Caco-2 (cell line): ENCODE measurements around the gene SIGLEC9. TPM values are rescaled to one million over a fixed set of nuclear protein-coding genes. Genes with fewer than 3 reads are reported as not detected.

ENCODE experiments used
- BruUV-seq: library from RNA; stranded (reverse); fragments of 400-500 nt; replicated peaks from 2 replicates; lab custom pipeline; 2021; lab: Mats Ljungman, UMichigan
- CTCF ChIA-PET: fragments of 300-600 bp; sonication (Branson Sonifier 250); formaldehyde crosslinking; loops from one replicate; lab custom pipeline; 2022; ENCODE audit warnings: antibody characterized with exemption; lab: Charles Lee
- POLR2A ChIA-PET: fragments of 300-600 bp; sonication (Branson Sonifier 250); formaldehyde crosslinking; loops from one replicate; lab custom pipeline; 2022; ENCODE audit warnings: antibody characterized with exemption; lab: Charles Lee
- DNase-seq, 2 experiments: peaks; one replicate each; pipeline versions ENCODE4 v3.0.0 to v3.0.0-alpha.2; 2020 to 2022
- H3K27me3 ChIP-seq: replicated peaks from 2 replicates; pipeline ENCODE4 v1.6.0; 2011; ENCODE audit warnings: low read length; ENCODE audit not compliant: control insufficient read depth, insufficient read depth
- H3K36me3 ChIP-seq: 2 replicates; pipeline ENCODE4 v1.5.1; 2011; ENCODE audit warnings: low read length; ENCODE audit not compliant: control insufficient read depth, insufficient read depth
- H3K4me1 ChIP-seq: fragments of 250-450 bp; sonication (Bioruptor Pico); 2 replicates; pipeline ENCODE4 v1.5.1; 2020; ENCODE audit warnings: mild to moderate bottlenecking
- H3K4me3 ChIP-seq: 2 replicates; pipeline ENCODE4 v1.5.1; 2011; ENCODE audit warnings: low read depth, mild to moderate bottlenecking, control low read depth, low read length
- H3K9me3 ChIP-seq: fragments of 250-450 bp; sonication (Bioruptor Pico); 2 replicates; pipeline ENCODE4 v1.5.1; 2020; ENCODE audit warnings: mild to moderate bottlenecking, moderate library complexity
- H3K27ac Mint-ChIP-seq: one replicate; pipeline ENCODE4 v1.8.0; 2022; ENCODE audit warnings: mixed read lengths; ENCODE audit not compliant: unreplicated experiment
- H3K27me3 Mint-ChIP-seq: one replicate; pipeline ENCODE4 v1.8.0; 2022; ENCODE audit warnings: mixed read lengths; ENCODE audit not compliant: insufficient read depth, unreplicated experiment
- H3K36me3 Mint-ChIP-seq: one replicate; pipeline ENCODE4 v1.8.0; 2022; ENCODE audit warnings: mild to moderate bottlenecking, mixed read lengths; ENCODE audit not compliant: insufficient read depth, unreplicated experiment
- H3K4me1 Mint-ChIP-seq: one replicate; pipeline ENCODE4 v1.8.0; 2022; ENCODE audit warnings: low read depth, mixed read lengths; ENCODE audit not compliant: unreplicated experiment
- H3K4me3 Mint-ChIP-seq: one replicate; pipeline ENCODE4 v1.8.0; 2022; ENCODE audit warnings: mild to moderate bottlenecking, moderate library complexity, mixed read lengths; ENCODE audit not compliant: unreplicated experiment
- H3K9me3 Mint-ChIP-seq: one replicate; pipeline ENCODE4 v1.8.0; 2022; ENCODE audit warnings: mixed read lengths; ENCODE audit not compliant: unreplicated experiment
- intact Hi-C: fragments of 100-400 bp; cut with micrococcal nuclease; formaldehyde crosslinking; loops from one replicate; pipeline ENCODE4 v1.10.0; 2022; ENCODE audit not compliant: unreplicated experiment
- total RNA-seq: library from RNA; stranded (reverse); gene quantifications from 2 replicates; pipeline ENCODE4 v1.2.3, GENCODE V29; 2022
- TF ChIP-seq, protein P1 (sequence below), 2 experiments: fragments of 200-600 bp in 1 of 2; IDR thresholded peaks; 1 replicate in 1 of 2; 2 replicates in 1 of 2; pipeline versions ENCODE4 v1.5.1 to v1.8.0; 2011 to 2022; ENCODE audit warnings: antibody characterized with exemption in 1 of 2, control low read depth in 1 of 2, inconsistent platforms in 1 of 2, low read depth in 1 of 2, low read length in 1 of 2, mild to moderate bottlenecking in 1 of 2, moderate library complexity in 1 of 2; ENCODE audit not compliant: insufficient read depth in 1 of 2, severe bottlenecking in 1 of 2, unreplicated experiment in 1 of 2

Gene SIGLEC9
- total RNA-seq, 1 experiment from 2014 or later: not detected

DNA sequence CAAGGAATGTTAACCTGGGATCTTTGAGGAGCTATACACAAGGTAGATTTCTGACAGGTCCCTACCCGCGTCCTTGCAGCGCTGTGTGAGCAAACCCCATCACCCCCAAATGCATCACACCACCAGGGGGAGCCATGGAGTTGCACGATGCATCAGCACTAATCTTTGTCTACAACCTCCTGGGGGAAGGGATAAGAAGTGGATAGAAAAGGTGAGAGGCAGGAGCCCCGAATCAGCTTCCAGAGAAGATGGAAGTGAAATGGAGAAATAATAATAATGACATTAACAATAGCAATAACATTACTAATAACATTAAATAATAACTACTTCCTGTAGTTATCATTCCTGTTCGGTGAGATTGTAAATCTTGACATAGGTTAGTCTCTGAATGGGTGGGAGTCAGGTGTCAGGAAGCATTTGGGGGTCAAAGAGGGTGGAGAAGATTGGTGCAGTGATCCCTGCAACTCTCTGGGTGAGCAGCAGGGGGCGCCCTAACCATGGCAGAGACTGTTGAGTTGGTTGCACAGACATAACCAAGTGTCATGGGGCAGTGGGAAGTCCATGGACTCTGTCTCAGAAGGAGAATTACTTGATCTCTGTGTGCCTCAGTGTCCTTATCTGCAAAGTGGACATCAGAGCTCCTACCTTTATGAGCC lies 33.9 kb downstream of the SIGLEC9 start:
- H3K36me3 ChIP-seq: no peaks in the 10 kb centered on the region
- intact Hi-C loops: no loop called here
- Mint-ChIP-seq H3K27me3 (peaks cover 19% of the 10 kb centered on the region), H3K4me3 (no peak overlapping the region), H3K9me3 (no peaks in the 10 kb centered on the region), H3K27ac (no peak overlapping the region), H3K36me3 (peaks cover 5% of the 10 kb centered on the region), H3K4me1 (peaks cover 14% of the 10 kb centered on the region)
- DNase-seq: peak; percentile 64 to 68
- H3K9me3 ChIP-seq: no peaks in the 10 kb centered on the region
- TF ChIP-seq, protein P1, sequence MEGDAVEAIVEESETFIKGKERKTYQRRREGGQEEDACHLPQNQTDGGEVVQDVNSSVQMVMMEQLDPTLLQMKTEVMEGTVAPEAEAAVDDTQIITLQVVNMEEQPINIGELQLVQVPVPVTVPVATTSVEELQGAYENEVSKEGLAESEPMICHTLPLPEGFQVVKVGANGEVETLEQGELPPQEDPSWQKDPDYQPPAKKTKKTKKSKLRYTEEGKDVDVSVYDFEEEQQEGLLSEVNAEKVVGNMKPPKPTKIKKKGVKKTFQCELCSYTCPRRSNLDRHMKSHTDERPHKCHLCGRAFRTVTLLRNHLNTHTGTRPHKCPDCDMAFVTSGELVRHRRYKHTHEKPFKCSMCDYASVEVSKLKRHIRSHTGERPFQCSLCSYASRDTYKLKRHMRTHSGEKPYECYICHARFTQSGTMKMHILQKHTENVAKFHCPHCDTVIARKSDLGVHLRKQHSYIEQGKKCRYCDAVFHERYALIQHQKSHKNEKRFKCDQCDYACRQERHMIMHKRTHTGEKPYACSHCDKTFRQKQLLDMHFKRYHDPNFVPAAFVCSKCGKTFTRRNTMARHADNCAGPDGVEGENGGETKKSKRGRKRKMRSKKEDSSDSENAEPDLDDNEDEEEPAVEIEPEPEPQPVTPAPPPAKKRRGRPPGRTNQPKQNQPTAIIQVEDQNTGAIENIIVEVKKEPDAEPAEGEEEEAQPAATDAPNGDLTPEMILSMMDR (IDR thresholded peaks at IDR 0.05; ENCODE audit: insufficient read depth in 1 of 2, low read depth in 1 of 2, low read length in 1 of 2, severe bottlenecking in 1 of 2, unreplicated experiment in 1 of 2): peak; percentile 47 to 83
- ChIA-PET CTCF (interaction anchor here (0.7 kb wide), 1 partner anchor 101 kb away, joined by 4 read pairs; no protein-coding TSS in a partner anchor), POLR2A (no interaction called here)
- H3K4me3 ChIP-seq: no peak overlapping the region
- H3K27me3 ChIP-seq: no peaks in the 10 kb centered on the region
- no TSS peak for BruUV-seq
- peaks cover 20% of the 10 kb centered on the region for H3K4me1 ChIP-seq

DNA sequence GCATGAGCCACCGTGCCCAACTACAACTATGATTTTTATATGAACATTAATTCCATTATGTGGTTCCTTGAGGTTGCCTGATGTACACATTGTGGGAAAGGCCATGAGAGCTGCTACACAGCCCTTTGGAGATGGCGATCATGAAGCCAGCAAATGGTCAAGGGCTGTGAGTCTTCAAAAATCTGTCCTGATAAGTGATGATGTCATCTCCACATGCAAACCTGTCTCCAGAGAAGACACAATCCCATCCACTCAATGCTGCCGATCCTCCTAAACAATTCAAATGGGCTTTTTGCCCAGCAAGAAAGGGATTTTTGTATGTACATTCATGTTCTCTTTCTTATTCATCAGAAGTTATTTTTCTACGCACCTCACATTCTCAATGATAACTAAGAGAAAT lies 35.0 kb downstream of the SIGLEC9 start:
- Mint-ChIP-seq H3K9me3 (no peaks in the 10 kb centered on the region), H3K4me1 (peaks cover 14% of the 10 kb centered on the region), H3K4me3 (no peak overlapping the region), H3K27ac (no peak overlapping the region), H3K36me3 (peaks cover 5% of the 10 kb centered on the region), H3K27me3 (peaks cover 24% of the 10 kb centered on the region)
- Histone ChIP-seq H3K27me3 (no peaks in the 10 kb centered on the region), H3K9me3 (no peaks in the 10 kb centered on the region), H3K36me3 (no peaks in the 10 kb centered on the region), H3K4me1 (peaks cover 20% of the 10 kb centered on the region), H3K4me3 (no peak overlapping the region)
- TF ChIP-seq, protein P1 (IDR thresholded peaks at IDR 0.05; ENCODE audit: insufficient read depth in 1 of 2, low read depth in 1 of 2, low read length in 1 of 2, severe bottlenecking in 1 of 2, unreplicated experiment in 1 of 2): no peak
- POLR2A ChIA-PET: interaction anchor here (0.7 kb wide), 1 partner anchor 99 kb away, joined by 5 read pairs; no protein-coding TSS in a partner anchor
- intact Hi-C loops: loop anchor here (1.0 kb wide), 1 partner anchor 100 kb away; no protein-coding TSS in a partner anchor
- CTCF ChIA-PET: no interaction called here
- BruUV-seq: no TSS peak
- no peak for DNase-seq

DNA sequence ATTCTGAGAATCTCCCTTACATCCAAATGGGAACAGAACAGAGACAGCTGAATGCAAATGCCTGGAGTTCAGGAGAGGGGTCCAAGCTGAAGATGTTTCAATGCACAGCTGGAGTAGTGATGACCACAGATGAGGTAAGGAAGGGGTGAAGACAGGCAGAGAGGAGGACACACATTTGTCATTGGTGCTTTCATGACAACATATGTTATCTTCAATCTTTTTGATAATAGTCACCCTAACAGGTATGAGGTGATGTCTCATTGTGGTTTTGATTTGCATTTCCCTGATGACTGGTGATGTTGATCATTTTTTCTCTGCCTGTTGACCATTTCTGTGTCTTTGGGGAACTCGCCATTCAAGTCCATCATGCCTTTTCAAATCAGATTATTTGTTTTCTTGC lies 36.6 kb downstream of the SIGLEC9 start:
- H3K27me3 ChIP-seq: no peaks in the 10 kb centered on the region
- POLR2A ChIA-PET: no interaction called here

More for the DNA sequence above, 36.6 kb downstream of the SIGLEC9 start:
- H3K4me3 Mint-ChIP-seq: no peak overlapping the region
- CTCF ChIA-PET: no interaction called here
- no peaks in the 10 kb centered on the region for H3K9me3 Mint-ChIP-seq
- peaks cover 10% of the 10 kb centered on the region for H3K4me1 Mint-ChIP-seq
- Histone ChIP-seq H3K36me3 (no peaks in the 10 kb centered on the region), H3K4me1 (peaks cover 15% of the 10 kb centered on the region), H3K9me3 (no peaks in the 10 kb centered on the region), H3K4me3 (no peak overlapping the region)
- TF ChIP-seq, protein P1 (IDR thresholded peaks at IDR 0.05; ENCODE audit: insufficient read depth in 1 of 2, low read depth in 1 of 2, low read length in 1 of 2, severe bottlenecking in 1 of 2, unreplicated experiment in 1 of 2): no peak
- intact Hi-C loops: no loop called here
- no peak overlapping the region for H3K27ac Mint-ChIP-seq
- BruUV-seq: no TSS peak
- peaks cover 26% of the 10 kb centered on the region for H3K27me3 Mint-ChIP-seq
- DNase-seq: no peak
- H3K36me3 Mint-ChIP-seq: peaks cover 5% of the 10 kb centered on the region
